ENCODE measurements around the gene RPL10.

- TF ChIP-seq EZH2phosphoT487 (IDR thresholded peaks at IDR 0.05; ENCODE audit: insufficient read depth, low read depth) (no peak), EZH2 (IDR thresholded peaks at IDR 0.05; ENCODE audit: insufficient read depth, poor library complexity, severe bottlenecking) (no peak)
These were observed 19.9 kb upstream of the RPL10 start for GRCh38 chrX:154378059-154378798.
